ENCODE measurements around the gene ZNF521.
A peak's percentile ranks its signal among the peaks of the same experiment; 100 is the strongest.

The ZNF521 gene

GRCh38 chr18:25164211-25164847, 187.6 kb downstream of the ZNF521 start:
- peak; percentile 28 for DNase-seq

- no peak for DNase-seq
These were observed 198.5 kb downstream of the ZNF521 start for GRCh38 chr18:25153426-25153825.

- DNase-seq, result no peak
These were observed 204.0 kb downstream of the ZNF521 start for GRCh38 chr18:25147877-25148488.

- no peak for DNase-seq
These were observed 205.5 kb downstream of the ZNF521 start for GRCh38 chr18:25146512-25146910.

- DNase-seq, result no peak
These were observed 206.0 kb downstream of the ZNF521 start for GRCh38 chr18:25145731-25146511.

- DNase-seq, result no peak
These were observed 207.1 kb downstream of the ZNF521 start for GRCh38 chr18:25144820-25145219.

- no peak for DNase-seq
These were observed 210.1 kb downstream of the ZNF521 start for GRCh38 chr18:25141886-25142285.

GRCh38 chr18:25141399-25141798, 210.6 kb downstream of the ZNF521 start:
- DNase-seq, result no peak

- DNase-seq, result no peak
These were observed 211.0 kb downstream of the ZNF521 start for GRCh38 chr18:25140962-25141308.

GRCh38 chr18:25140124-25140961, 211.6 kb downstream of the ZNF521 start:
- no peak for DNase-seq

- no peak for DNase-seq
These were observed 214.8 kb downstream of the ZNF521 start for GRCh38 chr18:25137197-25137472.

GRCh38 chr18:25136416-25137196, 215.4 kb downstream of the ZNF521 start:
- DNase-seq, result no peak

GRCh38 chr18:25134861-25135260, 217.1 kb downstream of the ZNF521 start:
- DNase-seq, result no peak

GRCh38 chr18:25133879-25134278, 218.1 kb downstream of the ZNF521 start:
- no peak for DNase-seq

- no peak for DNase-seq
These were observed 219.0 kb downstream of the ZNF521 start for GRCh38 chr18:25132786-25133496.

- no peak for DNase-seq
These were observed 225.2 kb downstream of the ZNF521 start for GRCh38 chr18:25126751-25127150.

GRCh38 chr18:25125680-25126079, 226.3 kb downstream of the ZNF521 start:
- no peak for DNase-seq

GRCh38 chr18:25123438-25124232, 228.3 kb downstream of the ZNF521 start:
- DNase-seq, result no peak

- no peak for DNase-seq
These were observed 230.5 kb downstream of the ZNF521 start for GRCh38 chr18:25121442-25121841.

- no peak for DNase-seq
These were observed 238.4 kb downstream of the ZNF521 start for GRCh38 chr18:25113566-25113965.

- DNase-seq, result no peak
These were observed 239.0 kb downstream of the ZNF521 start for GRCh38 chr18:25112821-25113434.

All from DMS79 treated with DMSO at 0.1 percent for 48 hours (cell line).